GM15510 (cell line): ENCODE measurements around the gene GAS1.

ENCODE experiments used
- POLR2A ChIP-seq: IDR thresholded peaks from 3 replicates; pipeline ENCODE4 v1.6.1; 2011; ENCODE audit warnings: borderline replicate concordance; ENCODE audit not compliant: insufficient read length; ENCODE audit errors: extremely low read depth

GAS1 gene, protein sequence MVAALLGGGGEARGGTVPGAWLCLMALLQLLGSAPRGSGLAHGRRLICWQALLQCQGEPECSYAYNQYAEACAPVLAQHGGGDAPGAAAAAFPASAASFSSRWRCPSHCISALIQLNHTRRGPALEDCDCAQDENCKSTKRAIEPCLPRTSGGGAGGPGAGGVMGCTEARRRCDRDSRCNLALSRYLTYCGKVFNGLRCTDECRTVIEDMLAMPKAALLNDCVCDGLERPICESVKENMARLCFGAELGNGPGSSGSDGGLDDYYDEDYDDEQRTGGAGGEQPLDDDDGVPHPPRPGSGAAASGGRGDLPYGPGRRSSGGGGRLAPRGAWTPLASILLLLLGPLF

DNA sequence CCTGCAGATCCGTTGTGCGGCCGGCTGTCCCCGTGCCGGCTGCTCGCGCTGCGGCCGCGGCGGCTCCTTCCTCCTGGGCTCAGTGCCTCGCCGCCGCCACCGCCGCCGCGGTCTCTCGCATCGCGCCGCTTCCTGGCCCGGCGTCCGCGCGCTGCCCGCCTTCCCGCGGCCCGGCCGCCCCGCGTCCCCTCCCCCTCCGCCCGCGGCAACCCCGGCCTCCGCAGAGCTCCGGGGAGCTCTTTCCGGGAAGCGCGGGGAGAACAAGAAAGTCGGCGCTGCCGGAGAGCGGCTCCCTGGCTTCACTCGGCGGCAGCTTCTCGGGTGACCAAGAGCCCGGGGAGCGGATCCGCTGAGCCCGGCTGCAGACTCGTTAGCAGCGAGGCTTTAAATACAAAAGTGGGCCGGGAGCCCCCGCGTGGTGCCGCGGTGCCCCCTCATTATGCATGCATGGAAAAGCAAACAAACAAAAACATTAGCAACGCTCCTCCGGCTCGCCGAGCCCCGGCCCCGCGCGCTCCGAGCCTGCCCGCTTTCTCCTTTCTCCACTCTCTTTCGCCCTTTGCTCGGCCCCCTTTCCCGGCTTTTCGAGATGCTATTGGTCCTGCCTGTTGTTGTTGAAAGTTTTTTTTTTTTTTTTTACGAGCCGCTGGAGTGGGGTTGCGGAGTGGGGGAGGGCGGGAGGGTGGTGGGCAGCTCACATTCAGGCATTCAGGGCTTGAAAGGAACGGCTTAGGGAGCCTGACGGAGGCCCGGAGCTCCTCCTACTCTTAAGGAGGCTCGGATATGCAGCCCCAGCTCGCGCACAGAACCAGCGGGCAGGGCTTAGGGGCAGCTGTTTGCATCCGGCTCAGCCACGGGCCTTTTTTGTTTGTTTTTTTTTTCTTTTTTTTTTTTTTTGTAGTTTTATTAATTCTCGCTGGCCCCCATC lies at the start of gene GAS1:
GAS1 (minus strand) TSS at position 361 of the 928 bp plus-strand sequence. CDS start 727 bp downstream, outside the sequence.
- no peak for TF ChIP-seq POLR2A

DNA sequence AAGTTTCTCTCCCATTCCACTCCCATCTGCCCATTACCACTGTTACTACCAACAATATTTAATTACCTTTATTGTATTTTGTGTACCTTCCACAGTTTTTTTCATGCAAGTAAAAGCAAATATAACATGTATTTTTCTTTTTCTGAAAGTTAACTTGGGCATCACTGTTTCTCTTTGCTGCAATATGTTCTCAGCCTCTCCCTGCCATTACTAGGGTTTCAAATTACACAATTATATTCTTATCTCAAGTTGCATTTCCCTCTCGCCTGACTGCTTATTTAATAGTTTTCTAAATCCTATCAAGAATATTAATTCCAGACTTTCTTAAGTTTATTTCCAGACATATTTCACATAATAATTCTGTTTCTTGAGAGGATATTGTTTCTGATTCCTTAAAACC lies 46.9 kb upstream of the GAS1 start:
- TF ChIP-seq POLR2A: no peak

DNA sequence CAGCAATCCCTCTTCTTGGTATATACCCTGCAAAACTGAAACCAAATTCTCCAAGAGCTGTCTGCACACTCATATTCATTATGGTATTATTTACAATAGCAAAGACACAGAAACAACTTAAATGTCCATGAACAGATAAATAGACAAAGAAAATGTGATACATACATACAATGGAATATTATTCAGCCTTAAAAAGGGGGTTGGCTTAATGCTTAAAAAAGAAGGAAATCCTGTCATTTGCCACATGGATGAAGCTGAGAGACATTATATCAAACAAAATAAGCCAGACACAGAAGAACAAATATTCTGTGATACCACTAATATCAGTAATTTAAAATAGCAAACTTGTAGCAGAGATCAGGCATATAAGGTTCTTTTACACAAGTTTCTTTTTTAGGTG lies 46.5 kb upstream of the GAS1 start:
- TF ChIP-seq POLR2A: no peak

DNA sequence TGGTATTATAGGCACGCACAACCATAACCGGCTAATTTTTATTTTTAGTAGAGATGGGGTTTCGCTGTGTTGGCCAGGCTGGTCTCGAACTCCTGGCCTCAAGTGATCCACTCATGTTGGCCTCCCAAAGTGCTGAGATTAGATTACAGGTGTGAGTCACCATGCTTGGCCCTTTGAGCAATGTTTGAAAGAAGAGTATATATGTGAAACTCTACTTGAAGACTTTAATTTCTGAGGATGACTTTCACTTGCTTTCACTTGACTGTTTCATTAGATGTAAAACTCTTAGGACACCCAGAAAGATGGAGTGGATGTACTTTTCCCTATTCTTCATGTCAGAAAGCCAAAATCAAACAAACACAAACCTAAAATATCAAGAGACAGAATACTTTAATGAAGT lies 43.8 kb upstream of the GAS1 start:
- TF ChIP-seq POLR2A: no peak

DNA sequence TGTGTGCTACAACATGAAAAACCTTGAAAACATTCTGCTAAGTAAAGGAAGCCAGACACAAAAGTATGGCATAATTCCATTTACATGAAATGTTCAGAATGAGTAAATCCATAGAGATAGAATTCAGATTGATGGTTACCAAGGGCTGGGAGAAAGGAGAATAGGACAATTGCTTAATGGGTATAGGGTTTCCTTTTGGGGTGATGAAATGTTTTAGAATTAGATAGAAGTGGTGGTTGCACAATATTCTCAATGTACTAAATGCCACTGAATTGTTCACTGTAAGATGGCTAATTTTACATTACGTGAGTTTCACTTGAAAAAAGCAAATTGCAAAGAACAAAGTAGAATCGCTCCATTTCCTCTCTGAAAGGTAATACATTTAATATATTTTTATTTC lies 43.0 kb upstream of the GAS1 start:
- no peak for TF ChIP-seq POLR2A

DNA sequence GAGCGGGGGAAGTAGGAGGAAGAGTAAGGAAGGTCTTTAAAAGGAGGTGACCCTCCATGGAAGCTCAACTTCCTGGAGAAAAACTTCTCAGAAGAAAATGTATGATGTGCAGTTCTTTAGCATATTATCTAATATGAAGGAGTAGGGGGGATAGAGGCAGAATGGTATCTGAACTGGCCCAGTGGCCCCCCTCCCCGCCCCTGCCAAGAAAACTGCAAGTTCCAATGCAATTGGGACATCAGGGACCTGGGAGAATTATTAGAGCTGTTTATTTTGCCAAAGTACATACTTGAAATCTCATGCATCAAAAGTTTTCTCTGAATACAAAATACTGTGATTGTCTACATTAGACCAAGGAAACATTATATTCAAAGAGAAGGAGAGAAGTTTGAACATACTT lies 40.6 kb upstream of the GAS1 start:
- no peak for TF ChIP-seq POLR2A

DNA sequence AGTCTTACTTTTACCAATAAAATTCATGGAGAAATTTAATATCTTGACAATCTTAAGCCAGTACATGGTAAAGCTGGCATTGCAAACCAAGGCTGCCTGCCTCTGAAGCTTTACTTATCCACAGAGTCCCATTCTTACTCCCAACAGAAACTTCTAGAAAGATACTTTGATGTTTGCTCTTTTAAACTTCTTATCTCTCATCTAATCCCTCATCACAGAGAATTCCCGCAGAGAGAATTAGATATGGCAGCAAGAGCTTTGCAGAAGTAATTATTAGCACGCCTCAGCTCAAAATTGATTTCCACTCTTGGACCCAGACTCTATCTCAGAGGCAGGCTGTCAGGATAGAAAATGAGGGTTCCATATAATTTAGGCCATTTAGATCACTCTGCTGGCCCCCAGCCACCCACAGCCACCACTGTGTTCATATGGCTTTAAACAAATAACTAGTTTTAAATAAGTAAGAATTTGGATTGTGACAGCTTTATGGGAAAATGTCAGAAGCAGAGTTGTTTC lies 37.9 kb upstream of the GAS1 start:
- no peak for TF ChIP-seq POLR2A

DNA sequence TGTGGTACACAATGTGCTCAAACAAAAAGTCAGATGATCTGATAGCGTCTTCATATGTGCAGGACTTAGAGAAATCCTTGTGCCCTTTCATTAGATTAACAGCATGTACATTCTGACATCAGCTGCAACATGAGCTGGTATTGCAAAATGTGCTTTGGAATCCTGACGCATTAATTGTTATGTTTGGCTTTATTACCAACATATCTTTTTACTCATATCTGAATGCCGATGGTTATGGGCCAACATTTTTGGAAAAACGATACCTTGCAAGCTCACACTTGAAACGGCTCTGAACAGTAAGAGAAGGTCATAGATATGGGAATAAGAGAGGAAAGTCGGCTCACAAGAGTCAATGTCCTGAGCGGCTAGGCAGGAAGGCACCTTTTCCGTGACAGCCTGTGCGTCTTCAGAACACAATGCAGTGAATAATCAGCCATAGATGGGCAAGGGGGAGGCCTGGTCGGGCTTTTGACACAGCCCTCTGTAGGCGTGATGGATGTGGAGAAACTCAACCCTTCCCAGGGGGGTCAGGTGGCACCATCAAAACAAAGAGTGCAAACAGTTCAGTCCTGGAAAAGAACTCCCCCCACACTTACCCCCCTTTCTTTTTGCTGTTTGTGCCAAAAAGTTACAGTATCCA lies 36.4 kb upstream of the GAS1 start:
- TF ChIP-seq POLR2A: no peak

DNA sequence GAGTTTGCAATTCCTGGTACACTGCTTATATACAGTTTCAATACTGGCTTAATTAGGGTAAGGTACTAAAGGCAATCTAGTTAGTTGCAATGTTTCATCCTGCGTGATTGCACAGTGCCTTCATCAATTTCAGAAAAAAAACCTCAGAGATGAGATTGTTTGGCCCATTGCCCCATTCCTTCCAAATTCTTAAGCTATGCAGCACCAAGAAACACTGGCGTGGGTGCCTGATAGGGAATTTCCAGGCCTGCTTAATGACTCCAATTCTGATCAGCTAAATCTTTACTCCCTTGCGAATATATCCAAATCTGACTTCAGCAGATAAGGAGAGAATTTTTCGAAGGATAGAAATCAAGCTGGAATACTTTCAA lies 35.9 kb upstream of the GAS1 start:
- TF ChIP-seq POLR2A: no peak

DNA sequence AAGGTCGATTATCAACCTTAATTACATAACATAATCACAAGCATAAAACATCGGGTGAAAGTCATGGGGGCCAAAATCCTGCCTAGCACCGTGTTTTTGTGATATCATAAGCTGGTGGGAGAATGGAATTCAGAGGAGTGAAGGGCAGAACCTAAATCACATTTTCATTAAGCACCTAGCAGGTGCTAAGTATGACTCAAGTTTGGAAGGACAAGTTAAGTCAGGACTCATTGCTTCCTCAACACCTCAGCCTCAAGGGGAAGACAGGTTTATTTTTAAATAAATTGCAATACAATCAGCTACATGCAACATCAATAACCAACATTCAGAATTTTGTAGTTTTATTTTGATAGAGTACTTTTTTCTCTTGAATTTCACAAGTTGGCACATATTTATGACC lies 33.5 kb upstream of the GAS1 start:
- TF ChIP-seq POLR2A: no peak

DNA sequence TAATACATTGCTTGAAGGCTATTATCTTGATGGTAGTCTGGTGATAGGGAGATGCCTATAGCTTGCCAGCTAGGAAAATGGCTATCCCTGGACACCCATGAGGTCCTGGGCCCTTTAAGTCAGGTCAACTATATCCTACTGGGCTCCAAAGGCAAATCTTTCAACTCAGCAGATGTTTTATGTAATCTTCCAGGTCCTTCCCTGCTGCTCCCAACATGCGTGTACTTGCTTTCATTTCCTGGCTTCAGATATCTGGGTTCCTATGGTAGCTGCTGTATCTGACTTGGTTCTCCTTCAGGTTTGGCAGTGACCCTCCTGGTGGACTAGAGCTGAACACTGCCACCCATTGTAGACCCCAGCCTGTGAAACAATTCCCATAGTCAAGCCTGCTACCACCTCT lies 32.4 kb upstream of the GAS1 start:
- TF ChIP-seq POLR2A: no peak

DNA sequence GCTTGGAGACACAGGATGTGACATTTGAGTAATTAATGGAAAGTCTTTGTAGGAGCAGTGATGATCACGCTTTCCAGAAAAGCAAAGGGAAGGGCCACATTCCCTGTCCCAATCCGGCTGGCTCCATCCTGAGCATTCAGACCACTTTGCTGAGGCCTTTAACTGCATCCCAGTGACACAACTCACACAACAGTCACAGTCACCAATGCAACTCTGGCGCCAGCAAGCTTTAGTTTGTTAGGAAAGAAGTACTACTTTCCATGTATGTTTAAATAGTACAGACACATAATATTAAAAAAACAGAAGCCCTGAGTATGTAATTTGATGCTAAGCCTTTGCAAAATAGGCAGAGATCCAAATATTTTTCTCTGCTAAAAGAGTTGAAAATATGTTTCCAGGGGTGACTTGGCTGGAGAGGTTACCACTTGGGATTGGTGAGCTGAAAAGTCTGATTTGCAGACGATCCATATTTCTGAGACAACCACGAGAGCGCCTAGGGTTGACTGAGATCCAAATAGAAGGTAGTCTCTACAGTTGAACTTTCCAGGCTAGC lies 31.7 kb upstream of the GAS1 start:
- no peak for TF ChIP-seq POLR2A

DNA sequence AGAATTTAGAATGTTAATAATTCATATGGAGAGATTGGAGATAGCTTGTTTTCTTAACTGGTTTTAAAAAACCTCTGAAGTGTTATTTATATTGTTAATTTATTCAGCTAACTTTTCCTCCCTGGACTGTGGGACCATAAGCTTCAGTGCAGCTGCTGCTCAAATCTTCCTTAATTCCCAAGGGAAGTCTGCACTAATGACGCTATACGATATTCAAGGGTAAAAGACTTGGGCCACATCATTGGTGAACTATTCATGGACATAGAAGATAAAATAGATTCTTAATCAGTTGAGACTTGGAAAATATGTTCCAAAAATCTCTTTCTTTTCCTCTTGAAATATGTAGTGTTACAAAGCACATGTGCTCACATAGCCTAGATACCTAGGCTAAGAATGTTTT lies 31.1 kb upstream of the GAS1 start:
- TF ChIP-seq POLR2A: no peak

DNA sequence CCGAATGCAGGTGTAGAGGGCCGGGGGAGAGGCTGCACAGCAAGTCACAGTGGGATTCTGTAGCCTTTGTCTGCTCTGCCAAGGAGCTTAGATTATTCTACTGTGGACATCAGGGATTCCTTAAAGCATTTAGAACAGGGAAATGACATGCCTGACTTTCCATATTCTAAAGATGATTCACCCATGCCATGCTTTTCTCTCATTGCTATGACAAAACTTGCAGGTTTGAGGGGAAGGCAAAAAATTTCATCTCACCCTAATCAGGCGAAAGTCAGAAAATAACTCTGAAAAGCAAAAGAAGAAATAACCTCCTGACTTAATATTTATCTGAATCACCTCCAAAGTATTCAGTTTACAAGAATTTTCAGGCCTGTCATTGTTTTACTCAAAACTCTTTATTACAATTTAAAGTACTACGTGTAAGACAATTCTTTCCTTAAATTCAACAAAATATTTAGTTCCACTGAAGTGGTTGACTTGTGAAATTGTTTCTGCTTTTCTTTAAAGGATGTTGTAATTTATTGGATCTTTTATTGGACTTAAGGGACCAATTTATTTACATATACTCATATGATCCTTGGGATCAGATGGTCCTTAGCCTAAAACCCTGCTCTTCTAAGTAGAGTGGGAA lies 30.0 kb upstream of the GAS1 start:
- TF ChIP-seq POLR2A: no peak

DNA sequence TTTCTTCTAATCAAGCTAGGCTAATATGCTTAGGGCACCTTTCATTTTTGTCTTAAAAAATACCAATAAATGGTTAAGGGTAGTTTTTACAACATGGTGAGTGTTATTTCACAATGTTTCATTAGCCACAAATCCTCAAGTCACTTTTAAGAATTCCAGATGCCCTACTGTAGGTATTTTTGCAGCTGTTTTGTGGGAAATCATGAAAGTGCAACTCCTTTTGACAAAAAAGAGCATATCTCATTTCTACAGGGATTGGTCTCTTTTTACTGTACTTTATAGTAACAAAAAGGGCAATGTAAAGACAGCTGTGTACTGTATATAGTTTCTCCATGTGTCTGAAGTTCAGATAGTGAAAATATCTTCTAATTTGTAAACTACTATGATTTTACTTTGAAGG lies 28.3 kb upstream of the GAS1 start:
- no peak for TF ChIP-seq POLR2A

DNA sequence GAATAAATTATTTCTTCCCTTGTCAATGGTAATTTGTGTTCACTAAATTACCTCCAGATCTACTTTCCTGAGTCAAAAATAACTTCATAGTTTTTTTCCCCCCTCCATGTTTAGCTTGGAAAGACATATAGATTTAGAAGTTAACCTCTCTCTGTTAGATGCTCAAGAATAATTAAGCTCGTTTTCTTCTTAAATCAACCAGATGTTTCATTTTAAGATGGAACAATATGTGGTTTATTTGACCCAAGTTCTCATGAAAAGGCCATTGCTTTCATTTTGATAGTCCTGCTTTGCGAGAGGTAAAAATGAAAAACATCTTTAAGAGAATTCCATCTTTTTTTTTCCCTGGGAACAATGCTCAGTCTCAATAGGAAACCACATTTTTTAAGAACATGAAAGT lies 27.7 kb upstream of the GAS1 start:
- no peak for TF ChIP-seq POLR2A
